BE2C (cell line): Measurements from ENCODE around the gene ASPA.

Experiments used
- DNase-seq: peaks from one replicate; pipeline ENCODE4 v3.0.0-alpha.2; 2020
- H3K27me3 ChIP-seq: fragments of 250-450 bp; sonication (Bioruptor Pico); 2 replicates; pipeline ENCODE4 v1.5.1; 2020; ENCODE audit warnings: mild to moderate bottlenecking
- H3K36me3 ChIP-seq: fragments of 250-450 bp; sonication (Bioruptor Pico); 2 replicates; pipeline ENCODE4 v1.5.1; 2020; ENCODE audit warnings: mild to moderate bottlenecking
- H3K4me1 ChIP-seq: fragments of 250-450 bp; sonication (Bioruptor Pico); 2 replicates; pipeline ENCODE4 v1.5.1; 2020
- H3K4me3 ChIP-seq: 2 replicates; pipeline ENCODE4 v1.5.1; 2011; ENCODE audit warnings: low read depth, low read length
- H3K9me3 ChIP-seq: fragments of 250-450 bp; sonication (Bioruptor Pico); 2 replicates; pipeline ENCODE4 v1.5.1; 2020
- TF ChIP-seq, protein P1 (sequence below): IDR thresholded peaks from 2 replicates; pipeline ENCODE4 v1.5.1; 2012; ENCODE audit warnings: mild to moderate bottlenecking, low read depth, low read length

The ASPA gene

DNA sequence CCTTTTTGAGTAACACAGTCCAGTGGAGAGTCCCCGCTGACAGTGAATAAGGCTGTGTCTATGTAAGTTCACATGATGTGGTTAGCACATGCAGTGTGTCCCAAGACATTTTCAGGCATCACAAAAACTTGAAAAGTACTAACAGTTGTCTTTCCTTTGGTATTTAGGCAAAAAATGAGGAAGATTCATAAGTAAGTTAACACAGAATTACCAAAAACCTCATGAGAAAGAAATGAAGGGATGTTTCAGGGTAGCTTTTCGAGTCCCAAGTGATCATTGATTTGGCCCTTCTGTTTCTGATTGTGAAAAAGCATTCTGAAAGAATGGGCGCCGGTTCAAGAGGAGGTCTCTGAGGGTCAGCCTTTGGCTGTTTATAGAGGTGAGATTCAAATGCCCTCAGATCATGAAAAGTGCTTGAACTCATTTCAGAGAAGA lies 529 bp upstream of the ASPA start:
- Histone ChIP-seq H3K4me3 (no peak overlapping the region), H3K9me3 (no peaks in the 10 kb centered on the region), H3K4me1 (no peaks in the 10 kb centered on the region), H3K36me3 (no peaks in the 10 kb centered on the region), H3K27me3 (peaks cover 1% of the 10 kb centered on the region; the same call in 1 of the 2 replicates)
- TF ChIP-seq, protein P1, sequence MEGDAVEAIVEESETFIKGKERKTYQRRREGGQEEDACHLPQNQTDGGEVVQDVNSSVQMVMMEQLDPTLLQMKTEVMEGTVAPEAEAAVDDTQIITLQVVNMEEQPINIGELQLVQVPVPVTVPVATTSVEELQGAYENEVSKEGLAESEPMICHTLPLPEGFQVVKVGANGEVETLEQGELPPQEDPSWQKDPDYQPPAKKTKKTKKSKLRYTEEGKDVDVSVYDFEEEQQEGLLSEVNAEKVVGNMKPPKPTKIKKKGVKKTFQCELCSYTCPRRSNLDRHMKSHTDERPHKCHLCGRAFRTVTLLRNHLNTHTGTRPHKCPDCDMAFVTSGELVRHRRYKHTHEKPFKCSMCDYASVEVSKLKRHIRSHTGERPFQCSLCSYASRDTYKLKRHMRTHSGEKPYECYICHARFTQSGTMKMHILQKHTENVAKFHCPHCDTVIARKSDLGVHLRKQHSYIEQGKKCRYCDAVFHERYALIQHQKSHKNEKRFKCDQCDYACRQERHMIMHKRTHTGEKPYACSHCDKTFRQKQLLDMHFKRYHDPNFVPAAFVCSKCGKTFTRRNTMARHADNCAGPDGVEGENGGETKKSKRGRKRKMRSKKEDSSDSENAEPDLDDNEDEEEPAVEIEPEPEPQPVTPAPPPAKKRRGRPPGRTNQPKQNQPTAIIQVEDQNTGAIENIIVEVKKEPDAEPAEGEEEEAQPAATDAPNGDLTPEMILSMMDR: no peak
- DNase-seq: no peak

DNA sequence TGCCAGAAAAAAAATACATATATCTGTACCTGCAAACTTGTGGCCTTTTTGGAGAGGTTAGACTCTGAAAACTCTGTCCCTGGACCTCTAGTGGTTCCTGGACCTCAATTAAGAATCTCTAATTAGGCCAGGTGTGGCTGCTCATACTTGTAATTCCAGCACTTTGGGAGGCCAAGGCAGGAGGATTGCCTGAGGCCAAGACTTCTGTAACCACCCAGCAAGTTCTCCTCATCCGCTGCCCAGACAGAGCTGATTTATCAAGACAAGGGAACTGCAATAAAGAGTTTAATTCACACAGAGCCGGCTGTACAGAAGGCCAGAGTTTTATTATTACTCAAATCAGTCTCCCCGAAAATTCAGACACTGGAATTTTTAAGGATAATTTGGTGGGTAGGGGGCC lies 4.2 kb downstream of the ASPA start:
- Histone ChIP-seq H3K4me3 (no peak overlapping the region), H3K4me1 (no peaks in the 10 kb centered on the region), H3K36me3 (no peaks in the 10 kb centered on the region), H3K9me3 (no peaks in the 10 kb centered on the region), H3K27me3 (peaks cover 3% of the 10 kb centered on the region; the same call in 1 of the 2 replicates)
- no peak for DNase-seq
- TF ChIP-seq, protein P1: no peak

DNA sequence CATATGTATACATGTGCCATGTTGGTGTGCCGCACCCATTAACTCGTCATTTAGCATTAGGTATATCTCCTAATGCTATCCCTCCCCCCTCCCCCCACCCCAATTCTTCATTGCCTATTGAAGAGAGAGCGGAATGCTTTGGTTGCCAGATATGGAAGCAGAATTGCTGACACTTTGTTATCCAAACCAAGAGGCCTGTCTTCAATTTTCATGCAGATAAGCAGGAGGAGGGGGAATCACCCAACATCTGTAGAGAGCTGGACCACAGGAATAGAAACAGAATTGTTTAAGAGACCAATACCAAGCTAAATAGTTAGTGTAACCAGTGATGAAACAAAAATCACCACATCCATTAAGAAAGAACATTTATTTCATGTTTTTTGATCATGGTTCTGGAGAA lies 7.1 kb downstream of the ASPA start:
- no peaks in the 10 kb centered on the region for H3K36me3 ChIP-seq
- DNase-seq: no peak
- H3K4me3 ChIP-seq: no peak overlapping the region
- no peaks in the 10 kb centered on the region for H3K9me3 ChIP-seq
- TF ChIP-seq, protein P1: no peak
- no peaks in the 10 kb centered on the region for H3K4me1 ChIP-seq
- peaks cover 3% of the 10 kb centered on the region; the same call in 1 of the 2 replicates for H3K27me3 ChIP-seq

DNA sequence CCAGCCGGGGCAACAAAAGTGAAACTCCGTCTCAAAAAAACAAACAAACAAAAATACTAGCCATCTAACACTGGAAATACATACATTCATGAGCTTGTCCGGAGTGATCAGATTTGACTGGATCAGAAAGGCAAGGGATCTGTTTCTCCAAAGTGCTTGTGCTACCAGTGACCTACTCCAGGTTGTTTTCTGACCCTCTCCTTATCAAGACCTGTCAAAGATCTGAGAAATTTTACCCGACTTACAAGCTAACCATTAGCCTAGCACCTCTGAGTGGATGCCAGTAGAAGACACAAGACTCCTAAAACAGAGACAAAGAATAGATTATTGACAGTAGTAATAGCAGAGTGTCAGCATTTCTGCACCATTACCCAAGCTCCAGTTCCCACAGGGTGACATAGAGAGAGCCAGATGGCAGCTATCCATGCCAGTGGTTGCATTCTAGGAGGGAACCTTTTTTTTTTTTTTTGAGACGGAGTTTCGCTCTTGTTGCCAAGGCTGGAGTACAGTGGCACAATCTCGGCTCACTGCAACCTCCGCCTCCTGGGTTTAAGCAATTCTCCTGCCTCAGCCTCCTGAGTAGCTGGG lies 9.8 kb downstream of the ASPA start:
- Histone ChIP-seq H3K27me3 (peaks cover 7% of the 10 kb centered on the region; the same call in 1 of the 2 replicates), H3K36me3 (no peaks in the 10 kb centered on the region), H3K9me3 (no peaks in the 10 kb centered on the region), H3K4me3 (no peak overlapping the region), H3K4me1 (no peaks in the 10 kb centered on the region)
- no peak for DNase-seq
- TF ChIP-seq, protein P1: no peak

DNA sequence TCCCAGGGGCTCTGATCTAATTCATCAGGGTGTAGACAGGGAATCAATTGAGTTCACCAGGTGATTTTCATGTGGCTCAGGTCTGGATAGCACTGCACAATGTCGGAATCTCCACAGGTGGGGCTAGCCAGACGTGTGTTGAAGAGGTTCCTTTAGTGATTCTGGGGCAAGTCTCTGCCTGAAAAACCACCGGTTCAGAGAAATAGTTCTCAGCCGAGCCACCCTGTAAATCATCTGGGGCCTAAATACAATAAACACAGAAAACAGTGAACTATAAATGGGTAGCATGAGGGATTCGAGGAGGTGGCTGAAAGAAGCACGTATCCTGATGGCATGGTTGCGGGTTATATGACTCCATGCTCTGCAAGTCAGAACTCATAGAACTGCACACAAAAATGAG lies 21.3 kb downstream of the ASPA start:
- Histone ChIP-seq H3K4me1 (no peaks in the 10 kb centered on the region), H3K9me3 (no peaks in the 10 kb centered on the region), H3K4me3 (no peak overlapping the region), H3K27me3 (peaks cover 3% of the 10 kb centered on the region; the same call in 1 of the 2 replicates), H3K36me3 (no peaks in the 10 kb centered on the region)
- TF ChIP-seq, protein P1: no peak
- no peak for DNase-seq

DNA sequence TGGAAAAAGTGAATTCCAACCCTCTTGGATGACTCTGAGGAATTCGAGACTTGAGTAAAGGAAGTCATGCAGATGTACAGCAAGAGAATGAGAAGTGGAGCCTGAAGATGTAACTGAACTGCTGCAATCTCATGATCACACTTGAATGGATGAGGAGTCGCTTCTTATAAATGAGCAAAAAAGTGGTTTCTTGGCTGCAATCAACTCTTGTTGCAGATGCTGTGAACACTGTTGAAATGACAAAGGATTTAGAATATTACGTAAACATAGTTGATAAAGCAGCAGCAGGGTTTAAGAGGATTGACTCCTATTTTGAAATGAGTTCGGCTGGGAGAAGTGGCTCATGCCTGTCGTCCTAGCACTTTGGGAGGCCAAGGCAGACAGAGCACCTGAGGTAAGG lies 25.5 kb downstream of the ASPA start:
- no peak overlapping the region for H3K4me3 ChIP-seq
- DNase-seq: no peak
- H3K9me3 ChIP-seq: no peaks in the 10 kb centered on the region
- TF ChIP-seq, protein P1: no peak
- peaks cover 3% of the 10 kb centered on the region; the same call in 1 of the 2 replicates for H3K27me3 ChIP-seq
- H3K36me3 ChIP-seq: no peaks in the 10 kb centered on the region
- H3K4me1 ChIP-seq: no peaks in the 10 kb centered on the region
